ENCODE results near the gene PROX1. TPM values are rescaled to one million over a fixed set of nuclear protein-coding genes. Genes with fewer than 3 reads are reported as not detected.

The PROX1 gene
- total RNA-seq, 2 experiments from 2014 or later = 0.09 TPM; not detected in 1

DNA sequence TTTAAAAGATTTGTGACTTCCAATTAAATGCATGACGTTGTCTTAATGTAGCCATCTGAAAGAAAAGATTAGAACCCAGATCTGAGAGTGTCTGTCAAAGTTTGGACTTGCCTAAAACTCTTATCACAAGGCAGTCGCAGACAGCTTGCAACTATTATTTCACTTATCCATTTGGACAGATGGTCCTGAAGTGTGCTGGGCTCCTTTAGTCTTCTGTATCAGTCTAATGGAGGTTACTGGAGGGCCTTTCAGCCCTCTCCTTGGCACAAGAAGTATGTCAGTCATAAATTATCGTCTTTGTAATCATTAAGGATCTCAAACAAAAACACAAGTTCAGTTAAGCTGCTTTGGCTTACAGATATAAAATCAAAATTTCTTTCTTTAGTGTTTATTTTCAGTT is 15.5 kb downstream of the PROX1 start:
- ATAC-seq (no peak), DNase-seq (no peak)
- CTCF ChIA-PET = no interaction called here
- TF ChIP-seq CTCF (IDR thresholded peaks at IDR 0.05) = no peak
- Mint-ChIP-seq H3K4me1 (ENCODE audit: low read depth) (no peaks in the 10 kb centered on the region), H3K27me3 (peaks cover 5% of the 10 kb centered on the region), H3K9me3 (no peaks in the 10 kb centered on the region), H3K4me3 (no peak overlapping the region), H3K36me3 (ENCODE audit: low read depth) (no peaks in the 10 kb centered on the region), H3K27ac (no peak overlapping the region)
- POLR2A ChIA-PET = no interaction called here
- intact Hi-C loops (cut with micrococcal nuclease) = no loop called here

DNA sequence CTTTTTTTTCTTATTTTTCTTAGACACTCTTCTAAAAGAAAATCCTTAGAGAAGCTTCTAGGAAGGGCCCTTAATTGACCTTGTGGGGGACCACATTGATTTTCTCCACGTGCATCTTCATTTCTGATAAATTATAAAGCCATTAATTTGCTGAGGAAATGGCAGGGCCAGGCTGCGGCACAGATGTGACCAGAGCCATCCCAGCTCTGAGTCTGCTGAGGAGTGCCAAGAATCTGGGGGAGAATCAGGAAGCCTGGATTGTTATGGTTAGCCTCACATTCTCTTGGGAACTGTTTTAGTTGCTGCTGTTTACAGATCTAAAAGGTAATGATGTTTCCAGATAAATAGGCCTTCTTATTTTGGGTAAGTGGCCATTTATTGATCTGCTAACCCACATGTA is 16.2 kb downstream of the PROX1 start:
- no peak for ATAC-seq
- Mint-ChIP-seq H3K27me3 (peaks cover 5% of the 10 kb centered on the region), H3K9me3 (no peaks in the 10 kb centered on the region), H3K4me3 (no peak overlapping the region), H3K4me1 (ENCODE audit: low read depth) (no peaks in the 10 kb centered on the region), H3K27ac (no peak overlapping the region), H3K36me3 (ENCODE audit: low read depth) (no peaks in the 10 kb centered on the region)
- no peak for DNase-seq
- CTCF ChIA-PET = no interaction called here
- POLR2A ChIA-PET = no interaction called here
- no peak for TF ChIP-seq CTCF (IDR thresholded peaks at IDR 0.05)
- intact Hi-C loops (cut with micrococcal nuclease) = no loop called here

DNA sequence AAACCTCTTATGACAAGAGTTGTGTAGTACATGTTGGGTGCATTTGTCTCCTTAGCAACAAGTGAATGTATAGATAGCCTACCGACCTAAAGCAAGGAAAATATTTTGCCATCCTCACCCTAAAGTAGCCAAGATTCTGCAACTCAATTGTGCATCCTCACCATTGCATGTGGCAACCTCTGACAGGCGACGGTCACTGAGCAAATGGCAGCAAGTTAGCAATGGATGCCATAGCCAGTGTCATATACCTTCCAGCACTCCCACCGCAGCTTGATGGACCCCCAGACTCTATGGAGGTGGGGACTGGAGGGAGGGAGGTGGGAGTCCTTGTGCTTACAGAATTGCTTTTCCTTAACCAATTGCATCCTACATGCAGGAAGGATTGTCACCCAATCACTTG is 17.0 kb downstream of the PROX1 start:
- Mint-ChIP-seq H3K4me3 (no peak overlapping the region), H3K27ac (no peak overlapping the region), H3K4me1 (ENCODE audit: low read depth) (no peaks in the 10 kb centered on the region), H3K9me3 (no peaks in the 10 kb centered on the region), H3K36me3 (ENCODE audit: low read depth) (no peaks in the 10 kb centered on the region), H3K27me3 (peaks cover 5% of the 10 kb centered on the region)
- ATAC-seq = no peak
- DNase-seq = no peak
- TF ChIP-seq CTCF (IDR thresholded peaks at IDR 0.05) = no peak
- ChIA-PET POLR2A (no interaction called here), CTCF (no interaction called here)
- intact Hi-C loops (cut with micrococcal nuclease) = no loop called here

DNA sequence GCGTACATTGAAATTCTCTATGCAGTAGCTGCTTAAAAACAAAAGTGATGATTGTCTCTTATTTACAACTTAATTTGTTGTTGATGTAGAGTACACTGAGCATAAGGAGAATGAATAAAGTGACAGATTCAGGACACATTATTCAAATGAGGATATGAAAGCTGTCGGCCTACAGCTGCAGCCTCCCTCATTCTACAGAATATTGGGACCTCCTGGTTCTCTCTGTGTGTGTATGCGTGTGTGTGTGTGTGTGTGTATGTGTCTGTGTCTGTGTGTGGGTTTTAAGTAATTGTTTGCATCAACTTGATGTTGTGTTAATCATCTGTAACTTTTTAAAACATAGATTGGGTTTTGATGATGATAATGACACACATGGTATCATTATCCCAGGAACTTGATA is 17.9 kb downstream of the PROX1 start:
- Mint-ChIP-seq H3K4me3 (no peak overlapping the region), H3K27ac (no peak overlapping the region), H3K9me3 (no peaks in the 10 kb centered on the region), H3K4me1 (ENCODE audit: low read depth) (no peaks in the 10 kb centered on the region), H3K36me3 (ENCODE audit: low read depth) (no peaks in the 10 kb centered on the region), H3K27me3 (peaks cover 5% of the 10 kb centered on the region)
- DNase-seq = no peak
- intact Hi-C loops (cut with micrococcal nuclease) = no loop called here
- ChIA-PET POLR2A (no interaction called here), CTCF (interaction anchor here (1.1 kb wide), 1 partner anchor 12 kb away, joined by 3 read pairs; no protein-coding TSS in a partner anchor)
- TF ChIP-seq CTCF (IDR thresholded peaks at IDR 0.05) = no peak
- no peak for ATAC-seq

DNA sequence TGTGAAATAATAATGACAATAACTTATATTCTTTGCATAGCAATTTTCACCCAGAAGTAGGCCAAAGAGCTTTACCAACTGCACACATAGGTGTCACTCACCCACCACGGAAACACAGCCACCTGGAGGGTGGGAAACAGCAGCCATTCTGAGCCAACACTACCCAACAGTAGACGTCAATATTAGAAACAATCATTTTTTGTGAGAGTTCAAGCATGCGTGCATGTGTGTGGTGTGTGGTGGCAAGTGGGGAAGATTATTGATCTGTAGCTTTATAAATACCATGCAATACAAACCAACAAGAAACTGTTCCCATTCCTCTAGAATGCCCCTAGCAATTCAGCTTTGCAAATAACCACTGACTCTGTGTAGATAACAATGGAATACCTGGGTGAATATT is 19.1 kb downstream of the PROX1 start:
- no peaks in the 10 kb centered on the region for H3K4me1 Mint-ChIP-seq (ENCODE audit: low read depth)
- no peaks in the 10 kb centered on the region for H3K36me3 Mint-ChIP-seq (ENCODE audit: low read depth)
- H3K27ac Mint-ChIP-seq = no peak overlapping the region
- no peak for DNase-seq
- no peak for TF ChIP-seq CTCF (IDR thresholded peaks at IDR 0.05)
- ATAC-seq = no peak
- POLR2A ChIA-PET = no interaction called here
- peaks cover 5% of the 10 kb centered on the region for H3K27me3 Mint-ChIP-seq
- H3K9me3 Mint-ChIP-seq = no peaks in the 10 kb centered on the region
- no peak overlapping the region for H3K4me3 Mint-ChIP-seq
- intact Hi-C loops (cut with micrococcal nuclease) = no loop called here
- CTCF ChIA-PET = no interaction called here
